GM12878 (cell line): ENCODE measurements around the gene PRRC2A. TPM values are rescaled to one million over a fixed set of nuclear protein-coding genes. Genes with fewer than 3 reads are reported as not detected.
A peak's percentile ranks its signal among the peaks of the same experiment; 100 is the strongest.

ENCODE experiments used
- CBFB ChIP-seq: IDR thresholded peaks from 2 replicates; pipeline ENCODE4 v1.6.1; 2016; ENCODE audit warnings: antibody characterized with exemption, low read depth
- EP300 ChIP-seq, 2 experiments: fragments of 150-350 bp in 1 of 2; IDR thresholded peaks; 2 replicates each; pipeline ENCODE4 v1.6.1; 2011 to 2012; ENCODE audit warnings: low read depth in 2 of 2, low read length in 2 of 2, borderline replicate concordance in 1 of 2, improper control_type of control experiment in 1 of 2, inconsistent platforms in 1 of 2; ENCODE audit not compliant: control insufficient read depth in 1 of 2
- HDAC2 ChIP-seq: fragments of 200-600 bp; sonication (generic); IDR thresholded peaks from 2 replicates; pipeline ENCODE4 v1.6.1; 2017
- HDGF ChIP-seq: fragments of 450-650 bp; IDR thresholded peaks from 2 replicates; pipeline ENCODE4 v1.6.1; 2016; ENCODE audit warnings: antibody characterized with exemption
- JUND ChIP-seq: IDR thresholded peaks from 2 replicates; pipeline ENCODE4 v1.6.1; 2012; ENCODE audit warnings: low read depth, mild to moderate bottlenecking, low read length, improper control_type of control experiment, moderate library complexity
- PAX8 ChIP-seq: fragments of 450-650 bp; IDR thresholded peaks from 2 replicates; pipeline ENCODE4 v1.6.1; 2017; ENCODE audit warnings: mild to moderate bottlenecking, moderate library complexity
- POLR2A ChIP-seq: IDR thresholded peaks from 2 replicates; pipeline ENCODE4 v1.6.1; 2011; ENCODE audit warnings: low read depth, mild to moderate bottlenecking, low read length
- RAD21 ChIP-seq: IDR thresholded peaks from 2 replicates; pipeline ENCODE4 v1.6.1; 2011; ENCODE audit warnings: mild to moderate bottlenecking, low read depth, low read length, moderate library complexity; ENCODE audit not compliant: insufficient read depth
- RBBP5 ChIP-seq: fragments of 200-600 bp; sonication (generic); conservative IDR thresholded peaks from 2 replicates; pipeline ENCODE4 v1.6.1; 2016
- REST ChIP-seq: IDR thresholded peaks from 2 replicates; pipeline ENCODE4 v1.6.1; 2012; ENCODE audit warnings: mild to moderate bottlenecking, low read depth, low read length
- STAT1 ChIP-seq: fragments of 450-650 bp; conservative IDR thresholded peaks from 2 replicates; pipeline ENCODE4 v1.6.1; 2014; ENCODE audit warnings: antibody characterized with exemption, mild to moderate bottlenecking
- STAT3 ChIP-seq: IDR thresholded peaks from 2 replicates; pipeline ENCODE4 v1.6.1; 2011; ENCODE audit warnings: low read depth, low read length, improper control_type of control experiment
- YBX1 ChIP-seq: fragments of 450-650 bp; IDR thresholded peaks from 2 replicates; pipeline ENCODE4 v1.6.1; 2016; ENCODE audit warnings: antibody characterized with exemption
- ZNF217 ChIP-seq: fragments of 450-650 bp; IDR thresholded peaks from 2 replicates; pipeline ENCODE4 v1.6.1; 2017; ENCODE audit warnings: antibody characterized with exemption, mild to moderate bottlenecking
- ZSCAN29 ChIP-seq: fragments of 450-650 bp; IDR thresholded peaks from 2 replicates; pipeline ENCODE4 v1.6.1; 2017; ENCODE audit warnings: mild to moderate bottlenecking, moderate library complexity
- polyA plus RNA-seq, 11 experiments: library from polyadenylated mRNA; depleted of rRNA in 4 of 11; unstranded in 6 of 11; stranded (reverse) in 5 of 11; fragments of >200 nt; fragmentation: Nextera tagmentation in 4 of 11; fragmentation: Illumina TruSeq in 1 of 11; extraction: Ambion mirVana in 4 of 11; extraction: Trizol in 1 of 11; gene quantifications; 1 replicate in 1 of 11; 2 replicates in 10 of 11; pipeline versions ENCODE4 v1.2.1 to v1.2.3, GENCODE V29; 2011 to 2016; ENCODE audit warnings: inconsistent platforms in 2 of 11, missing spikeins in 2 of 11, low read depth in 1 of 11
- total RNA-seq, 4 experiments: library from RNA; depleted of rRNA in 3 of 4; stranded (reverse); fragments of >200 nt in 3 of 4; fragmentation: Illumina TruSeq in 1 of 4; extraction: Trizol in 1 of 4; gene quantifications; 2 replicates each; pipeline versions ENCODE4 v1.2.1 to v1.2.3, GENCODE V29; 2013 to 2021
- TF ChIP-seq, protein P1 (sequence below): fragments of 450-650 bp; IDR thresholded peaks from 2 replicates; pipeline ENCODE4 v1.6.1; 2017; ENCODE audit warnings: antibody characterized with exemption, mild to moderate bottlenecking, moderate library complexity
- TF ChIP-seq, protein P2 (sequence below): fragments of 450-650 bp; IDR thresholded peaks from 2 replicates; pipeline ENCODE4 v1.6.1; 2018; ENCODE audit warnings: borderline replicate concordance, mild to moderate bottlenecking; ENCODE audit not compliant: partially characterized antibody
- TF ChIP-seq, protein P3 (sequence below): fragments of 450-650 bp; formaldehyde crosslinking; IDR thresholded peaks from 2 replicates; pipeline ENCODE4 v1.5.0; 2022; ENCODE audit warnings: mild to moderate bottlenecking, missing genetic modification characterization

Gene PRRC2A
- total and polyA plus RNA-seq, 10 of the 15 experiments (the other 5 are each of a cell fraction or from before 2014, with no cell fraction given) = 0.40 to 244 (median 61.3) TPM

- no peak for TF ChIP-seq HDAC2
- no peak for TF ChIP-seq STAT3
- no peak for TF ChIP-seq EP300 (IDR thresholded peaks at IDR 0.05; ENCODE audit: borderline replicate concordance in 1 of 2, control insufficient read depth in 1 of 2, low read depth in 2 of 2, low read length in 2 of 2)
- TF ChIP-seq YBX1 = no peak
- TF ChIP-seq STAT1 = no peak
- TF ChIP-seq JUND = no peak
- TF ChIP-seq, protein P1, sequence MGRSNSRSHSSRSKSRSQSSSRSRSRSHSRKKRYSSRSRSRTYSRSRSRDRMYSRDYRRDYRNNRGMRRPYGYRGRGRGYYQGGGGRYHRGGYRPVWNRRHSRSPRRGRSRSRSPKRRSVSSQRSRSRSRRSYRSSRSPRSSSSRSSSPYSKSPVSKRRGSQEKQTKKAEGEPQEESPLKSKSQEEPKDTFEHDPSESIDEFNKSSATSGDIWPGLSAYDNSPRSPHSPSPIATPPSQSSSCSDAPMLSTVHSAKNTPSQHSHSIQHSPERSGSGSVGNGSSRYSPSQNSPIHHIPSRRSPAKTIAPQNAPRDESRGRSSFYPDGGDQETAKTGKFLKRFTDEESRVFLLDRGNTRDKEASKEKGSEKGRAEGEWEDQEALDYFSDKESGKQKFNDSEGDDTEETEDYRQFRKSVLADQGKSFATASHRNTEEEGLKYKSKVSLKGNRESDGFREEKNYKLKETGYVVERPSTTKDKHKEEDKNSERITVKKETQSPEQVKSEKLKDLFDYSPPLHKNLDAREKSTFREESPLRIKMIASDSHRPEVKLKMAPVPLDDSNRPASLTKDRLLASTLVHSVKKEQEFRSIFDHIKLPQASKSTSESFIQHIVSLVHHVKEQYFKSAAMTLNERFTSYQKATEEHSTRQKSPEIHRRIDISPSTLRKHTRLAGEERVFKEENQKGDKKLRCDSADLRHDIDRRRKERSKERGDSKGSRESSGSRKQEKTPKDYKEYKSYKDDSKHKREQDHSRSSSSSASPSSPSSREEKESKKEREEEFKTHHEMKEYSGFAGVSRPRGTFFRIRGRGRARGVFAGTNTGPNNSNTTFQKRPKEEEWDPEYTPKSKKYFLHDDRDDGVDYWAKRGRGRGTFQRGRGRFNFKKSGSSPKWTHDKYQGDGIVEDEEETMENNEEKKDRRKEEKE = no peak
- TF ChIP-seq REST = no peak
- TF ChIP-seq ZNF217 = no peak
- TF ChIP-seq ZSCAN29 = no peak
- no peak for TF ChIP-seq RBBP5
- peak; percentile 99 for TF ChIP-seq POLR2A
- TF ChIP-seq PAX8 = no peak
- TF ChIP-seq, protein P2, sequence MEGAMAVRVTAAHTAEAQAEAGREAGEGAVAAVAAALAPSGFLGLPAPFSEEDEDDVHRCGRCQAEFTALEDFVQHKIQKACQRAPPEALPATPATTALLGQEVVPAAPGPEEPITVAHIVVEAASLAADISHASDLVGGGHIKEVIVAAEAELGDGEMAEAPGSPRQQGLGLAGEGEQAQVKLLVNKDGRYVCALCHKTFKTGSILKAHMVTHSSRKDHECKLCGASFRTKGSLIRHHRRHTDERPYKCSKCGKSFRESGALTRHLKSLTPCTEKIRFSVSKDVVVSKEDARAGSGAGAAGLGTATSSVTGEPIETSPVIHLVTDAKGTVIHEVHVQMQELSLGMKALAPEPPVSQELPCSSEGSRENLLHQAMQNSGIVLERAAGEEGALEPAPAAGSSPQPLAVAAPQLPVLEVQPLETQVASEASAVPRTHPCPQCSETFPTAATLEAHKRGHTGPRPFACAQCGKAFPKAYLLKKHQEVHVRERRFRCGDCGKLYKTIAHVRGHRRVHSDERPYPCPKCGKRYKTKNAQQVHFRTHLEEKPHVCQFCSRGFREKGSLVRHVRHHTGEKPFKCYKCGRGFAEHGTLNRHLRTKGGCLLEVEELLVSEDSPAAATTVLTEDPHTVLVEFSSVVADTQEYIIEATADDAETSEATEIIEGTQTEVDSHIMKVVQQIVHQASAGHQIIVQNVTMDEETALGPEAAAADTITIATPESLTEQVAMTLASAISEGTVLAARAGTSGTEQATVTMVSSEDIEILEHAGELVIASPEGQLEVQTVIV = no peak
- TF ChIP-seq HDGF = 0 out of 2 replicates have a peak, but pooled peaks have one; percentile 20
- TF ChIP-seq CBFB = peak; percentile 96
- TF ChIP-seq, protein P3, sequence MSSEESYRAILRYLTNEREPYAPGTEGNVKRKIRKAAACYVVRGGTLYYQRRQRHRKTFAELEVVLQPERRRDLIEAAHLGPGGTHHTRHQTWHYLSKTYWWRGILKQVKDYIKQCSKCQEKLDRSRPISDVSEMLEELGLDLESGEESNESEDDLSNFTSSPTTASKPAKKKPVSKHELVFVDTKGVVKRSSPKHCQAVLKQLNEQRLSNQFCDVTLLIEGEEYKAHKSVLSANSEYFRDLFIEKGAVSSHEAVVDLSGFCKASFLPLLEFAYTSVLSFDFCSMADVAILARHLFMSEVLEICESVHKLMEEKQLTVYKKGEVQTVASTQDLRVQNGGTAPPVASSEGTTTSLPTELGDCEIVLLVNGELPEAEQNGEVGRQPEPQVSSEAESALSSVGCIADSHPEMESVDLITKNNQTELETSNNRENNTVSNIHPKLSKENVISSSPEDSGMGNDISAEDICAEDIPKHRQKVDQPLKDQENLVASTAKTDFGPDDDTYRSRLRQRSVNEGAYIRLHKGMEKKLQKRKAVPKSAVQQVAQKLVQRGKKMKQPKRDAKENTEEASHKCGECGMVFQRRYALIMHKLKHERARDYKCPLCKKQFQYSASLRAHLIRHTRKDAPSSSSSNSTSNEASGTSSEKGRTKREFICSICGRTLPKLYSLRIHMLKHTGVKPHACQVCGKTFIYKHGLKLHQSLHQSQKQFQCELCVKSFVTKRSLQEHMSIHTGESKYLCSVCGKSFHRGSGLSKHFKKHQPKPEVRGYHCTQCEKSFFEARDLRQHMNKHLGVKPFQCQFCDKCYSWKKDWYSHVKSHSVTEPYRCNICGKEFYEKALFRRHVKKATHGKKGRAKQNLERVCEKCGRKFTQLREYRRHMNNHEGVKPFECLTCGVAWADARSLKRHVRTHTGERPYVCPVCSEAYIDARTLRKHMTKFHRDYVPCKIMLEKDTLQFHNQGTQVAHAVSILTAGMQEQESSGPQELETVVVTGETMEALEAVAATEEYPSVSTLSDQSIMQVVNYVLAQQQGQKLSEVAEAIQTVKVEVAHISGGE (CRISPR knock-in tag) = no peak
- TF ChIP-seq RAD21 = 0 out of 2 replicates have a peak, but pooled peaks have one; percentile 12
Observed at GRCh38 chr6:31575335-31575901, 45.1 kb upstream of the PRRC2A start, which contains the start of gene TNF (continued).
